B cell (primary cell): ENCODE measurements around the gene SULT1C4. TPM values are rescaled to one million over a fixed set of nuclear protein-coding genes. Genes with fewer than 3 reads are reported as not detected.

Source experiments
- ATAC-seq: fragments of 200-7000 bp; cut with Tn5 transposase; one replicate; pipeline ENCODE4 v1.10.0; 2021; ENCODE audit warnings: low read depth, mild to moderate bottlenecking, moderate number of reproducible peaks, moderate library complexity
- CTCF ChIA-PET: fragments of 350-600 bp; sonication (Branson Sonifier 250); formaldehyde crosslinking; loops from one replicate; lab custom pipeline; 2021; ENCODE audit warnings: antibody characterized with exemption, inconsistent platforms; lab: Charles Lee
- POLR2A ChIA-PET: fragments of 350-600 bp; sonication (Branson Sonifier 250); formaldehyde crosslinking; loops from one replicate; lab custom pipeline; 2021; ENCODE audit warnings: antibody characterized with exemption; lab: Charles Lee
- DNase-seq: peaks from one replicate; pipeline ENCODE4 v3.0.0; 2013
- H2AFZ ChIP-seq: 2 replicates; pipeline ENCODE4 v1.6.1; 2012; ENCODE audit warnings: mild to moderate bottlenecking, low read depth, low read length; ENCODE audit not compliant: insufficient read depth, poor library complexity, severe bottlenecking
- H3K27ac ChIP-seq, 2 donors: 1 replicate in 1 of 2; 2 replicates in 1 of 2; pipeline ENCODE4 v1.5.1; 2012 to 2013; ENCODE audit warnings: low read length in 2 of 2, mild to moderate bottlenecking in 2 of 2, moderate library complexity in 1 of 2
- H3K27me3 ChIP-seq, 4 experiments: fragments of 200-600 bp in 1 of 4; sonication (generic) in 1 of 4; replicated peaks in 1 of 4; 1 replicate in 2 of 4; 2 replicates in 2 of 4; pipeline versions ENCODE4 v1.6.1 to v1.7.0; 2013 to 2016; ENCODE audit warnings: low read length in 3 of 4, mild to moderate bottlenecking in 2 of 4, mixed read lengths in 1 of 4, moderate library complexity in 1 of 4; ENCODE audit not compliant: insufficient read depth in 4 of 4, control insufficient read depth in 3 of 4; ENCODE audit errors: control extremely low read depth in 1 of 4
- H3K36me3 ChIP-seq, 2 experiments: replicated peaks in 1 of 2; 1 replicate in 1 of 2; 2 replicates in 1 of 2; pipeline versions ENCODE4 v1.6.1 to v1.7.1; 2013; ENCODE audit warnings: low read length in 1 of 2; ENCODE audit not compliant: insufficient read depth in 2 of 2, control insufficient read depth in 1 of 2; ENCODE audit errors: control extremely low read depth in 1 of 2, extremely low read depth in 1 of 2
- H3K4me1 ChIP-seq, 2 donors: fragments of 200-600 bp in 1 of 2; sonication (generic) in 1 of 2; 1 replicate in 1 of 2; 2 replicates in 1 of 2; pipeline versions ENCODE4 v1.5.1 to v1.6.1; 2013 to 2017; ENCODE audit warnings: low read length in 2 of 2; ENCODE audit not compliant: control insufficient read depth in 2 of 2, insufficient read depth in 2 of 2
- H3K4me2 ChIP-seq: replicated peaks from 2 replicates; pipeline ENCODE3; 2012; ENCODE audit warnings: mild to moderate bottlenecking, low read depth, low read length; ENCODE audit not compliant: poor library complexity, severe bottlenecking
- H3K4me3 ChIP-seq, 5 experiments: fragments of 200-600 bp in 1 of 5; sonication (generic) in 1 of 5; 1 replicate in 3 of 5; 2 replicates in 2 of 5; pipeline versions ENCODE4 v1.5.1 to v1.7.0; 2011 to 2016; ENCODE audit warnings: low read length in 4 of 5, mild to moderate bottlenecking in 4 of 5, low read depth in 2 of 5, control low read depth in 1 of 5, moderate library complexity in 1 of 5; ENCODE audit not compliant: insufficient read depth in 1 of 5; ENCODE audit errors: control extremely low read depth in 1 of 5, extremely low read depth in 1 of 5
- H3K79me2 ChIP-seq: fragments of 200-600 bp; sonication (generic); one replicate; pipeline ENCODE4 v1.6.0; 2016; ENCODE audit warnings: low read length; ENCODE audit not compliant: control insufficient read depth, insufficient read depth
- H3K9ac ChIP-seq: fragments of 200-600 bp; sonication (generic); 2 replicates; pipeline ENCODE4 v1.6.1; 2017; ENCODE audit warnings: mild to moderate bottlenecking, low read length, moderate library complexity
- H3K9me3 ChIP-seq, 3 donors: one replicate each; pipeline versions ENCODE4 v1.6.1 to v1.7.1; 2013; ENCODE audit warnings: low read length in 2 of 3; ENCODE audit not compliant: control insufficient read depth in 2 of 3, insufficient read depth in 1 of 3; ENCODE audit errors: control extremely low read depth in 1 of 3
- H4K20me1 ChIP-seq: 2 replicates; pipeline ENCODE4 v1.6.0; 2012; ENCODE audit warnings: mild to moderate bottlenecking, low read length; ENCODE audit not compliant: insufficient read depth, control insufficient read depth, poor library complexity, severe bottlenecking
- H3K27ac Mint-ChIP-seq: one replicate; pipeline ENCODE4 v1.8.0; 2021; ENCODE audit warnings: mixed read lengths
- H3K27me3 Mint-ChIP-seq: one replicate; pipeline ENCODE4 v1.8.0; 2021; ENCODE audit warnings: mixed read lengths
- H3K4me1 Mint-ChIP-seq: one replicate; pipeline ENCODE4 v1.8.0; 2021; ENCODE audit warnings: mixed read lengths
- H3K4me3 Mint-ChIP-seq: one replicate; pipeline ENCODE4 v1.8.0; 2021; ENCODE audit warnings: mixed read lengths
- H3K9me3 Mint-ChIP-seq: one replicate; pipeline ENCODE4 v1.8.0; 2022; ENCODE audit warnings: mixed read lengths; ENCODE audit not compliant: insufficient read depth
- EZH2 ChIP-seq: IDR thresholded peaks from 2 replicates; pipeline ENCODE4 v1.6.1; 2012; ENCODE audit warnings: borderline replicate concordance, low read depth, mild to moderate bottlenecking, moderate library complexity, low read length; ENCODE audit not compliant: insufficient read depth, poor library complexity, severe bottlenecking
- WGBS: methylation state at CpG from one replicate; pipeline ENCODE4 v1.1.5; 2013; ENCODE audit warnings: missing lambda C conversion rate; ENCODE audit not compliant: insufficient coverage; 5-methylcytosine and 5-hydroxymethylcytosine counted together
- intact Hi-C: fragments of 100-400 bp; cut with micrococcal nuclease; formaldehyde crosslinking; loops from one replicate; pipeline ENCODE4 v1.10.0; 2022
- polyA plus RNA-seq: library from polyadenylated mRNA; depleted of rRNA; stranded (reverse); fragments of >200 nt; gene quantifications from 2 replicates; pipeline ENCODE4 v1.2.3, GENCODE V29; 2012
- total RNA-seq, 2 donors: library from RNA; stranded (reverse); fragments of 120-200 nt in 1 of 2; gene quantifications; 1 replicate in 1 of 2; 2 replicates in 1 of 2; pipeline versions ENCODE4 v1.2.3 to v1.2.4, GENCODE V29; 2013 to 2022
- TF ChIP-seq, protein P1 (sequence below): fragments of 200-600 bp; IDR thresholded peaks from one replicate; pipeline ENCODE4 v1.8.0; 2022; ENCODE audit warnings: antibody characterized with exemption, mild to moderate bottlenecking

Gene SULT1C4
- total and polyA plus RNA-seq, 2 donors (not counting 1 experiment from before 2014, with no cell fraction given), result not detected

DNA sequence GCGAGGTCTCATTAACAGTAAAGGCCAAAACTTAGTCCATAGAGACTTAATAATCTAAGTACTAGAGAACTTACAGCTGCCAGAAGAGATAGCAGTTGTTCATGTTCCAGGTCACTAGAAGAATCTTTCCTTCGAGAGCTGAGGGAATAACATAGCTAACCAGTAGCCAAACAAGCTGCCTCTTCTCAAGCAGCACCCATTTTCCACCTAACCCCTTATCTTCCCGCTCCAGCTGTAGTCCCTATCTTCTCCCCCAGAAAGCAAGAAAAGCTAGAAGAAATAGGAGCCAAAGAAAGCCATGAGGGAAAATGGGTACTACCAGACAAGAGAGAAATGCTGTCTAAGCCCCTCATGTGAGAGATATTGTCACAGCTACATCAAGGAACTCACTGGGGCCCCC lies 24.0 kb downstream of the SULT1C4 start:
- no CpG with 5 or more reads among the region's 3 CpGs for WGBS
- ATAC-seq, result no peak
- Mint-ChIP-seq H3K4me1 (no peaks in the 10 kb centered on the region), H3K27me3 (peaks cover 6% of the 10 kb centered on the region), H3K27ac (no peak overlapping the region), H3K9me3 (peaks cover 16% of the 10 kb centered on the region), H3K4me3 (no peak overlapping the region)
- DNase-seq, result no peak
- H3K27ac ChIP-seq, result no peak overlapping the region
- H3K4me1 ChIP-seq, result no peaks in the 10 kb centered on the region
- no peak overlapping the region for H2AFZ ChIP-seq
- H3K36me3 ChIP-seq, result no peaks in the 10 kb centered on the region
- intact Hi-C loops, result no loop called here
- no peaks in the 10 kb centered on the region for H4K20me1 ChIP-seq
- no peak overlapping the region for H3K4me2 ChIP-seq
- ChIA-PET POLR2A (no interaction called here), CTCF (no interaction called here)
- H3K9ac ChIP-seq, result no peak overlapping the region
- no peak overlapping the region for H3K4me3 ChIP-seq
- peaks cover 0 to 1% (median 0%) of the 10 kb centered on the region in 4 experiments for H3K27me3 ChIP-seq
- H3K9me3 ChIP-seq, result peaks cover 2 to 37% (median 27%) of the 10 kb centered on the region in 3 donors
- no peak for TF ChIP-seq EZH2
- TF ChIP-seq, protein P1, sequence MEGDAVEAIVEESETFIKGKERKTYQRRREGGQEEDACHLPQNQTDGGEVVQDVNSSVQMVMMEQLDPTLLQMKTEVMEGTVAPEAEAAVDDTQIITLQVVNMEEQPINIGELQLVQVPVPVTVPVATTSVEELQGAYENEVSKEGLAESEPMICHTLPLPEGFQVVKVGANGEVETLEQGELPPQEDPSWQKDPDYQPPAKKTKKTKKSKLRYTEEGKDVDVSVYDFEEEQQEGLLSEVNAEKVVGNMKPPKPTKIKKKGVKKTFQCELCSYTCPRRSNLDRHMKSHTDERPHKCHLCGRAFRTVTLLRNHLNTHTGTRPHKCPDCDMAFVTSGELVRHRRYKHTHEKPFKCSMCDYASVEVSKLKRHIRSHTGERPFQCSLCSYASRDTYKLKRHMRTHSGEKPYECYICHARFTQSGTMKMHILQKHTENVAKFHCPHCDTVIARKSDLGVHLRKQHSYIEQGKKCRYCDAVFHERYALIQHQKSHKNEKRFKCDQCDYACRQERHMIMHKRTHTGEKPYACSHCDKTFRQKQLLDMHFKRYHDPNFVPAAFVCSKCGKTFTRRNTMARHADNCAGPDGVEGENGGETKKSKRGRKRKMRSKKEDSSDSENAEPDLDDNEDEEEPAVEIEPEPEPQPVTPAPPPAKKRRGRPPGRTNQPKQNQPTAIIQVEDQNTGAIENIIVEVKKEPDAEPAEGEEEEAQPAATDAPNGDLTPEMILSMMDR, result no peak
- no peaks in the 10 kb centered on the region for H3K79me2 ChIP-seq

DNA sequence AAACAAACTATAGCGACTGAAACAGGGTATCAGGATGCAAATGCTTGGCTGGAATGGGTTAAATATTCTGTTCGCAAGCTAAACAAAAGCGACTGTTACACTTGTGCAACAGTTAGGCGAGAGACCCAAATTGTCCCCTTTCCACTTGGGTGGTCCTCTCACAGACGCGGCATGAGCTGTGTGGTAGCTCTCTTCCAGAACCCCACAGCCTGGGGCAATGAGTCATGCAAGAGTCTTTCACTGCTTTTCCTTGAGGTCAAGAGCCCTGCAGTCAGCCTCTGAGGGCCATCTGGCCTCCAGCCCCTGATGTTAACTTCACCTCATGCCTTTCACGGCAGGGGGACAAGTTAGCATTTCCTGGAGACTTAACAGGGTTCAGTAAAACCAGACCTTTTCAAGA lies 25.7 kb downstream of the SULT1C4 start:
- H3K9me3 Mint-ChIP-seq, result peaks cover 12% of the 10 kb centered on the region
- no peaks in the 10 kb centered on the region for H3K36me3 ChIP-seq
- H3K9ac ChIP-seq, result no peak overlapping the region
- H2AFZ ChIP-seq, result no peak overlapping the region
- H3K4me3 Mint-ChIP-seq, result no peak overlapping the region
- TF ChIP-seq EZH2, result no peak
- TF ChIP-seq, protein P1, result no peak
- no peak overlapping the region for H3K27ac ChIP-seq
- H4K20me1 ChIP-seq, result no peaks in the 10 kb centered on the region
- H3K9me3 ChIP-seq, result peaks cover 2 to 33% (median 26%) of the 10 kb centered on the region in 3 donors
- H3K4me3 ChIP-seq, result no peak overlapping the region
- no peak overlapping the region for H3K4me2 ChIP-seq
- ATAC-seq (no peak), DNase-seq (no peak)
- peaks cover 0 to 2% (median 0%) of the 10 kb centered on the region in 4 experiments for H3K27me3 ChIP-seq
- POLR2A ChIA-PET, result no interaction called here
- no peak overlapping the region for H3K27ac Mint-ChIP-seq
- CTCF ChIA-PET, result no interaction called here
- no peaks in the 10 kb centered on the region for H3K79me2 ChIP-seq
- H3K4me1 ChIP-seq, result no peaks in the 10 kb centered on the region
- WGBS, result 75% methylated on average over 6 of the region's 7 CpGs
- H3K27me3 Mint-ChIP-seq, result peaks cover 9% of the 10 kb centered on the region
- intact Hi-C loops, result no loop called here
- H3K4me1 Mint-ChIP-seq, result no peaks in the 10 kb centered on the region
